IMR-90 (cell line): ENCODE measurements around the gene ZNF397. TPM values are rescaled to one million over a fixed set of nuclear protein-coding genes. Genes with fewer than 3 reads are reported as not detected.

Source experiments
- ATAC-seq: fragments of 200-7000 bp; cut with Tn5 transposase; 2 replicates; pipeline ENCODE4 v1.9.1; 2020; ENCODE audit warnings: low read depth, mild to moderate bottlenecking, moderate library complexity
- BruUV-seq: library from RNA; stranded (reverse); fragments of 400-500 nt; replicated peaks from 2 replicates; lab custom pipeline; 2021; lab: Mats Ljungman, UMichigan
- CTCF ChIA-PET: fragments of 300-600 bp; formaldehyde crosslinking; extraction: SDS; loops from one replicate; lab custom pipeline; 2021; ENCODE audit warnings: antibody characterized with exemption; lab: Yijun Ruan, JAX
- POLR2A ChIA-PET: fragments of 300-600 bp; sonication (Branson Sonifier 250); formaldehyde crosslinking; loops from one replicate; lab custom pipeline; 2022; ENCODE audit warnings: antibody characterized with exemption; ENCODE audit not compliant: unreplicated experiment; lab: Charles Lee
- DNase-seq: peaks from one replicate; pipeline ENCODE4 v3.0.0; 2013
- H2AFZ ChIP-seq: replicated peaks from 2 replicates; pipeline ENCODE3; 2013; ENCODE audit warnings: low read length, mild to moderate bottlenecking; ENCODE audit not compliant: poor library complexity
- H2AK5ac ChIP-seq: 2 replicates; pipeline ENCODE4 v1.6.1; 2013; ENCODE audit warnings: low read depth, low read length, inconsistent platforms
- H2AK9ac ChIP-seq: replicated peaks from 2 replicates; pipeline ENCODE3; 2013; ENCODE audit warnings: mild to moderate bottlenecking, low read depth, low read length, moderate library complexity; ENCODE audit not compliant: poor library complexity
- H2BK120ac ChIP-seq: 2 replicates; pipeline ENCODE4 v1.6.1; 2013; ENCODE audit warnings: low read depth, low read length, inconsistent platforms
- H2BK15ac ChIP-seq: 3 replicates; pipeline ENCODE4 v1.6.1; 2013; ENCODE audit warnings: low read depth, low read length, inconsistent platforms
- H2BK20ac ChIP-seq: 2 replicates; pipeline ENCODE4 v1.6.1; 2013; ENCODE audit warnings: low read depth, mild to moderate bottlenecking, inconsistent platforms, low read length, moderate library complexity
- H2BK5ac ChIP-seq: 2 replicates; pipeline ENCODE4 v1.6.1; 2013; ENCODE audit warnings: mild to moderate bottlenecking, low read depth, low read length, inconsistent platforms; ENCODE audit not compliant: poor library complexity, severe bottlenecking
- H3K14ac ChIP-seq: replicated peaks from 2 replicates; pipeline ENCODE4 v1.6.1; 2013; ENCODE audit warnings: low read depth, low read length, inconsistent platforms
- H3K18ac ChIP-seq: 2 replicates; pipeline ENCODE4 v1.6.1; 2013; ENCODE audit warnings: low read depth, low read length, control low read depth
- H3K23ac ChIP-seq: 2 replicates; pipeline ENCODE4 v1.6.1; 2013; ENCODE audit warnings: low read depth, low read length, inconsistent platforms
- H3K27ac ChIP-seq: 2 replicates; pipeline ENCODE4 v1.5.1; 2013; ENCODE audit warnings: mild to moderate bottlenecking, control low read depth, low read length; ENCODE audit not compliant: insufficient read depth
- H3K27me3 ChIP-seq: 2 replicates; pipeline ENCODE4 v1.6.1; 2013; ENCODE audit warnings: low read length; ENCODE audit not compliant: control insufficient read depth, insufficient read depth
- H3K36me3 ChIP-seq: 2 replicates; pipeline ENCODE4 v1.6.1; 2013; ENCODE audit warnings: low read length, mixed read lengths; ENCODE audit not compliant: control insufficient read depth, insufficient read depth
- H3K4ac ChIP-seq: 2 replicates; pipeline ENCODE4 v1.6.1; 2013; ENCODE audit warnings: low read depth, low read length, inconsistent platforms
- H3K4me1 ChIP-seq: 2 replicates; pipeline ENCODE4 v1.6.1; 2013; ENCODE audit warnings: low read length, mixed read lengths; ENCODE audit not compliant: control insufficient read depth, insufficient read depth
- H3K4me2 ChIP-seq: 2 replicates; pipeline ENCODE4 v1.6.1; 2013; ENCODE audit warnings: low read depth, mild to moderate bottlenecking, control low read depth, low read length, moderate library complexity
- H3K4me3 ChIP-seq: 2 replicates; pipeline ENCODE4 v1.5.1; 2013; ENCODE audit warnings: low read depth, mild to moderate bottlenecking, control low read depth, low read length, moderate library complexity; ENCODE audit not compliant: insufficient read depth
- H3K56ac ChIP-seq: 2 replicates; pipeline ENCODE4 v1.6.1; 2013; ENCODE audit warnings: low read length, inconsistent platforms; ENCODE audit not compliant: insufficient read depth; ENCODE audit errors: extremely low read depth
- H3K79me1 ChIP-seq, 2 experiments: 2 replicates each; pipeline ENCODE4 v1.6.1; 2013; ENCODE audit warnings: low read length in 2 of 2, inconsistent platforms in 1 of 2, low read depth in 1 of 2
- H3K9ac ChIP-seq: 2 replicates; pipeline ENCODE4 v1.6.1; 2013; ENCODE audit warnings: low read depth, low read length, control low read depth
- H3K9me1 ChIP-seq: 2 replicates; pipeline ENCODE4 v1.6.1; 2013; ENCODE audit warnings: low read length, inconsistent platforms; ENCODE audit not compliant: insufficient read depth
- H3K9me3 ChIP-seq: 2 replicates; pipeline ENCODE4 v1.6.1; 2013; ENCODE audit warnings: low read length; ENCODE audit not compliant: control insufficient read depth, insufficient read depth
- H4K20me1 ChIP-seq: 2 replicates; pipeline ENCODE4 v1.6.1; 2013; ENCODE audit warnings: low read length, inconsistent platforms; ENCODE audit not compliant: insufficient read depth
- H4K5ac ChIP-seq: 2 replicates; pipeline ENCODE4 v1.6.1; 2013; ENCODE audit warnings: mild to moderate bottlenecking, low read depth, low read length, control low read depth
- H4K8ac ChIP-seq, 2 experiments: 2 replicates each; pipeline ENCODE4 v1.6.1; 2013; ENCODE audit warnings: low read depth in 2 of 2, low read length in 2 of 2, control low read depth in 1 of 2, inconsistent platforms in 1 of 2
- H4K91ac ChIP-seq: 2 replicates; pipeline ENCODE4 v1.6.1; 2013; ENCODE audit warnings: low read depth, low read length, inconsistent platforms; ENCODE audit not compliant: insufficient read depth
- BHLHE40 ChIP-seq: fragments of 150-350 bp; IDR thresholded peaks from 2 replicates; pipeline ENCODE4 v1.6.1; 2016; ENCODE audit warnings: mild to moderate bottlenecking, low read depth, low read length
- CEBPB ChIP-seq: IDR thresholded peaks from 2 replicates; pipeline ENCODE4 v1.6.1; 2012; ENCODE audit warnings: low read depth, low read length, improper control_type of control experiment
- CHD1 ChIP-seq: IDR thresholded peaks from 2 replicates; pipeline ENCODE4 v1.6.1; 2012; ENCODE audit warnings: low read depth, low read length, improper control_type of control experiment
- ELK1 ChIP-seq: fragments of 150-350 bp; IDR thresholded peaks from 2 replicates; pipeline ENCODE4 v1.6.1; 2016; ENCODE audit warnings: low read depth, mild to moderate bottlenecking, low read length, moderate library complexity, borderline replicate concordance
- MAFK ChIP-seq: IDR thresholded peaks from 2 replicates; pipeline ENCODE4 v1.6.1; 2012; ENCODE audit warnings: low read depth, low read length, improper control_type of control experiment
- MAZ ChIP-seq: IDR thresholded peaks from 2 replicates; pipeline ENCODE4 v1.6.1; 2012; ENCODE audit warnings: low read depth, mild to moderate bottlenecking, low read length, improper control_type of control experiment, moderate library complexity, borderline replicate concordance
- MXI1 ChIP-seq: IDR thresholded peaks from 2 replicates; pipeline ENCODE4 v1.6.1; 2012; ENCODE audit warnings: low read depth, mild to moderate bottlenecking, low read length, moderate library complexity, borderline replicate concordance
- NFE2L2 ChIP-seq: fragments of 150-350 bp; IDR thresholded peaks from 2 replicates; pipeline ENCODE4 v1.6.1; 2016; ENCODE audit warnings: low read depth, mild to moderate bottlenecking, low read length
- POLR2A ChIP-seq: IDR thresholded peaks from 2 replicates; pipeline ENCODE4 v1.6.1; 2012; ENCODE audit warnings: mild to moderate bottlenecking, low read depth, low read length
- RFX5 ChIP-seq: IDR thresholded peaks from 2 replicates; pipeline ENCODE4 v1.8.0; 2012; ENCODE audit warnings: low read depth, mild to moderate bottlenecking, low read length, moderate library complexity
- SMC3 ChIP-seq: fragments of 150-350 bp; IDR thresholded peaks from 2 replicates; pipeline ENCODE4 v1.6.1; 2016; ENCODE audit warnings: low read depth, mild to moderate bottlenecking, antibody characterized with exemption, low read length, moderate library complexity
- USF2 ChIP-seq: fragments of 150-350 bp; IDR thresholded peaks from 2 replicates; pipeline ENCODE4 v1.6.1; 2017; ENCODE audit warnings: mild to moderate bottlenecking, antibody characterized with exemption, low read length, low read depth
- WGBS, 2 experiments: methylation state at CpG; one replicate each; pipeline versions ENCODE4 v1.1.5 to v1.1.7; 2013; ENCODE audit warnings: missing lambda C conversion rate in 2 of 2; ENCODE audit not compliant: insufficient read length in 1 of 2; ENCODE audit errors: extremely low coverage in 2 of 2; 5-methylcytosine and 5-hydroxymethylcytosine counted together
- dilution Hi-C: fragments of 300-500 bp; cut with HindIII; formaldehyde crosslinking; loops from one replicate; pipeline ENCODE4 v1.14.3; 2018; ENCODE audit warnings: low sequenced_read_pairs; ENCODE audit not compliant: unreplicated experiment
- in situ Hi-C: fragments of 300-500 bp; cut with MboI; formaldehyde crosslinking; loops from 3 replicates; pipeline ENCODE4 v1.14.3; 2019; ENCODE audit warnings: low sequenced_read_pairs, inconsistent platforms, mixed read lengths
- intact Hi-C: fragments of 100-400 bp; cut with micrococcal nuclease; formaldehyde crosslinking; loops from 2 replicates; pipeline ENCODE4 v1.10.0; 2022
- polyA plus RNA-seq, 3 experiments: library from polyadenylated mRNA; depleted of rRNA; stranded (reverse); fragments of >200 nt; gene quantifications; 2 replicates each; pipeline ENCODE4 v1.2.3, GENCODE V29; 2012; ENCODE audit warnings: low replicate concordance in 1 of 3
- total RNA-seq: library from RNA; depleted of rRNA; stranded (reverse); fragments of >200 nt; gene quantifications from 2 replicates; pipeline ENCODE4 v1.2.3, GENCODE V29; 2012

ZNF397 gene
- total and polyA plus RNA-seq, 2 of the 4 experiments (the other 2 are of a cell fraction), result 5.5 to 9.9 TPM

GRCh38 chr18:35291166-35291565 lies 50.3 kb downstream of the ZNF397 start:
- Histone ChIP-seq H4K91ac (no peak overlapping the region), H2BK5ac (no peak overlapping the region), H3K79me1 (peaks cover 30 to 59% of the 10 kb centered on the region in 2 experiments), H3K36me3 (peaks cover 8% of the 10 kb centered on the region), H2BK20ac (no peak overlapping the region), H3K4me3 (peak overlapping the region; percentile 63; the same call in 1 of the 2 replicates), H2AFZ (peak overlapping the region; percentile 5), H4K5ac (no peak overlapping the region; the same call in 1 of the 2 replicates), H2AK5ac (no peak overlapping the region), H3K27me3 (no peaks in the 10 kb centered on the region), H3K4ac (peak overlapping the region; percentile 57; the same call in 1 of the 2 replicates), H3K23ac (peak overlapping the region; percentile 80; the same call in 1 of the 2 replicates), H4K20me1 (no peaks in the 10 kb centered on the region), H2BK120ac (no peak overlapping the region), H4K8ac (peak overlapping the region in 1 of 2 experiments; percentile 25; a peak in 1 of 4 replicates), H3K9me1 (peaks cover 2% of the 10 kb centered on the region; the same call in 1 of the 2 replicates), H3K18ac (no peak overlapping the region), H3K4me2 (peak overlapping the region; percentile 81), H3K56ac (no peak overlapping the region), H2AK9ac (peak overlapping the region; percentile 49), H3K14ac (0 out of 2 replicates have a peak overlapping the region, but pooled peaks have one; percentile 13), H3K9ac (peak overlapping the region; percentile 85; the same call in 1 of the 2 replicates), H3K9me3 (peaks cover 1% of the 10 kb centered on the region; the same call in 1 of the 2 replicates), H2BK15ac (no peak overlapping the region), H3K4me1 (peaks cover 2% of the 10 kb centered on the region; the same call in 1 of the 2 replicates), H3K27ac (no peak overlapping the region)
- in situ Hi-C loops (loop anchor here (5.0 kb wide), 1 partner anchor 49 kb away; the partner anchor contains the start of gene ZNF397), dilution Hi-C loops (no loop called here), intact Hi-C loops (loop anchor here (5.0 kb wide), 1 partner anchor 49 kb away; the partner anchor contains the start of gene ZNF397)
- DNase-seq, result no peak
- no peak for TF ChIP-seq RFX5
- TF ChIP-seq BHLHE40, result no peak
- TF ChIP-seq MAZ, result no peak
- TF ChIP-seq MAFK, result no peak
- no peak for TF ChIP-seq SMC3
- no peak for TF ChIP-seq ELK1
- TF ChIP-seq USF2, result no peak
- TF ChIP-seq CHD1, result no peak
- no peak for TF ChIP-seq MXI1
- no peak for TF ChIP-seq NFE2L2
- TF ChIP-seq CEBPB, result no peak
- TF ChIP-seq POLR2A, result no peak
- no peak for ATAC-seq
- CTCF ChIA-PET, result no interaction called here
- BruUV-seq, result no TSS peak
- POLR2A ChIA-PET, result no interaction called here
- WGBS, 2 experiments, result no CpG with 5 or more reads among the region's 2 CpGs
